Calu3 (cell line): Measurements from ENCODE around the gene ANGEL1. TPM values are rescaled to one million over a fixed set of nuclear protein-coding genes. Genes with fewer than 3 reads are reported as not detected.

Experiments used
- BruUV-seq: library from RNA; stranded (reverse); fragments of 400-500 nt; replicated peaks from 2 replicates; lab custom pipeline; 2021; lab: Mats Ljungman, UMichigan
- CTCF ChIA-PET: fragments of 300-600 bp; sonication (Branson Sonifier 250); formaldehyde crosslinking; loops from one replicate; lab custom pipeline; 2022; ENCODE audit warnings: antibody characterized with exemption; lab: Charles Lee
- DNase-seq: peaks from one replicate; pipeline ENCODE4 v3.0.0; 2022
- H3K27ac Mint-ChIP-seq: one replicate; pipeline ENCODE4 v1.8.0; 2022; ENCODE audit warnings: mixed read lengths; ENCODE audit not compliant: unreplicated experiment
- H3K27me3 Mint-ChIP-seq: one replicate; pipeline ENCODE4 v1.8.0; 2022; ENCODE audit warnings: mixed read lengths; ENCODE audit not compliant: unreplicated experiment
- H3K36me3 Mint-ChIP-seq: one replicate; pipeline ENCODE4 v1.8.0; 2022; ENCODE audit warnings: mild to moderate bottlenecking, moderate library complexity, mixed read lengths; ENCODE audit not compliant: insufficient read depth, unreplicated experiment
- H3K4me1 Mint-ChIP-seq: one replicate; pipeline ENCODE4 v1.8.0; 2022; ENCODE audit warnings: mild to moderate bottlenecking, low read depth, mixed read lengths; ENCODE audit not compliant: unreplicated experiment
- H3K4me3 Mint-ChIP-seq: one replicate; pipeline ENCODE4 v1.8.0; 2022; ENCODE audit warnings: mild to moderate bottlenecking, low read depth, moderate library complexity, mixed read lengths; ENCODE audit not compliant: unreplicated experiment
- H3K9me3 Mint-ChIP-seq: one replicate; pipeline ENCODE4 v1.8.0; 2022; ENCODE audit warnings: low read depth, mixed read lengths; ENCODE audit not compliant: unreplicated experiment
- CTCF ChIP-seq: fragments of 200-600 bp; IDR thresholded peaks from one replicate; pipeline ENCODE4 v1.8.0; 2022; ENCODE audit warnings: antibody characterized with exemption; ENCODE audit not compliant: unreplicated experiment
- intact Hi-C: fragments of 100-400 bp; cut with micrococcal nuclease; formaldehyde crosslinking; loops from one replicate; pipeline ENCODE4 v1.10.0; 2022; ENCODE audit not compliant: unreplicated experiment
- total RNA-seq: library from RNA; stranded (reverse); gene quantifications from 2 replicates; pipeline ENCODE4 v1.2.3, GENCODE V29; 2022

The ANGEL1 gene
- total RNA-seq, 1 experiment from 2014 or later, result 19.8 TPM

GRCh38 chr14:76810525-76810924 is 2.2 kb downstream of the ANGEL1 start:
- intact Hi-C loops, result no loop called here
- no peak for DNase-seq
- H3K27me3 Mint-ChIP-seq, result no peaks in the 10 kb centered on the region
- no peaks in the 10 kb centered on the region for H3K9me3 Mint-ChIP-seq
- H3K4me1 Mint-ChIP-seq, result peaks cover 11% of the 10 kb centered on the region
- H3K36me3 Mint-ChIP-seq, result peaks cover 29% of the 10 kb centered on the region
- no TSS peak for BruUV-seq
- CTCF ChIA-PET, result interaction anchor here (1.7 kb wide), 1 partner anchor 99 kb away, joined by 7 read pairs; no protein-coding TSS in a partner anchor
- no peak for TF ChIP-seq CTCF
- H3K4me3 Mint-ChIP-seq, result peak overlapping the region; percentile 93
- no peak overlapping the region for H3K27ac Mint-ChIP-seq

- Mint-ChIP-seq H3K4me3 (no peak overlapping the region), H3K4me1 (peaks cover 11% of the 10 kb centered on the region), H3K27me3 (no peaks in the 10 kb centered on the region), H3K9me3 (no peaks in the 10 kb centered on the region), H3K27ac (no peak overlapping the region), H3K36me3 (peaks cover 29% of the 10 kb centered on the region)
- no TSS peak for BruUV-seq
- CTCF ChIA-PET, result no interaction called here
- intact Hi-C loops, result no loop called here
- no peak for TF ChIP-seq CTCF
- DNase-seq, result no peak
These were observed 3.7 kb downstream of the ANGEL1 start for GRCh38 chr14:76808990-76809389.

- Mint-ChIP-seq H3K27ac (no peak overlapping the region), H3K36me3 (peaks cover 31% of the 10 kb centered on the region), H3K4me1 (peaks cover 11% of the 10 kb centered on the region), H3K27me3 (no peaks in the 10 kb centered on the region), H3K4me3 (no peak overlapping the region), H3K9me3 (no peaks in the 10 kb centered on the region)
- no TSS peak for BruUV-seq
- intact Hi-C loops, result no loop called here
- CTCF ChIA-PET, result no interaction called here
- no peak for TF ChIP-seq CTCF
- DNase-seq, result no peak
These were observed 4.7 kb downstream of the ANGEL1 start for GRCh38 chr14:76808011-76808410.

GRCh38 chr14:76806446-76806845 is 6.2 kb downstream of the ANGEL1 start:
- TF ChIP-seq CTCF, result no peak
- no peak for DNase-seq
- BruUV-seq, result no TSS peak

More at GRCh38 chr14:76806446-76806845, 6.2 kb downstream of the ANGEL1 start:
- Mint-ChIP-seq H3K27me3 (no peaks in the 10 kb centered on the region), H3K36me3 (peaks cover 27% of the 10 kb centered on the region), H3K9me3 (no peaks in the 10 kb centered on the region), H3K4me1 (peaks cover 11% of the 10 kb centered on the region), H3K27ac (no peak overlapping the region), H3K4me3 (no peak overlapping the region)
- intact Hi-C loops, result no loop called here
- CTCF ChIA-PET, result interaction anchor here (1.3 kb wide), 1 partner anchor 21 kb away, joined by 4 read pairs; no protein-coding TSS in a partner anchor
